HL-60 (cell line): Measurements from ENCODE around the gene SNTB2.

ENCODE experiments used
- GABPA ChIP-seq: IDR thresholded peaks from 2 replicates; pipeline ENCODE4 v1.6.1; 2012; ENCODE audit warnings: low read depth
- POLR2AphosphoS5 ChIP-seq: IDR thresholded peaks from 2 replicates; pipeline ENCODE4 v1.6.1; 2012; ENCODE audit warnings: low read depth
- SPI1 ChIP-seq: IDR thresholded peaks from 2 replicates; pipeline ENCODE4 v1.6.1; 2012; ENCODE audit warnings: low read depth, mild to moderate bottlenecking, borderline replicate concordance
- TF ChIP-seq, protein P1 (sequence below): IDR thresholded peaks from one replicate; pipeline ENCODE4 v1.5.1; 2011; ENCODE audit warnings: low read length, control low read depth, inconsistent platforms; ENCODE audit not compliant: insufficient read depth
- TF ChIP-seq, protein P2 (sequence below): IDR thresholded peaks from 2 replicates; pipeline ENCODE4 v1.6.1; 2012; ENCODE audit warnings: low read depth; ENCODE audit not compliant: insufficient replicate concordance

DNA sequence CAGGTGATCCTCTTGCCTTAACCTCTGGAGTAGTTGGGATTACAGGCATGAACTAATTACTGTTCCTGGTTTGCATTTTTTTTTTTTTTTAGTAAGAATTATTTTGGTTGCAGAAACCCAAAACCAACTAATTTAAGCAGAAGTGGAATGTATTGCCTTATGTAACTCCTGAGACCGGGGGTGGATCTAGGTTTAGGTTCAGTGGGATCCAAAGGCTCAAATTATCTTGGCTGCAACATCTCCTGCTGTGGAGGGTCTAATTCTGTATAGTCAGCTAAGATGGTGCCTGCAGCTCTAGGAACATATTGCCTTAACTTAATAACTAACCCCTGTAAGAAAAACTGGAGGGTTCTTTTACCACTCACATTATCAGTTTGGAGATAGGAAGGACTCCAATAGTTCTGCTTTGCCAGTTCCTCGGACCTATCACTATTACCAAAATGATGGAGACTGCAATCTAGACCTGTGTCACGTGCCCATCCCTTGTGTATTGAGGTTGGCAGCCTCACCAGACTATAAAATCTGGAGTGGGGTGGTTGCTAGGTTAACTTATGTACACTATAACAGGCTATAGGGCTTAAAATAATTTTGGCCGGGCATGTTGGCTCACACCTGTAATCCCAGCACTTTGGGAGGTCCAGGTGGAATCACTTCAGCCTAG is 8.5 kb downstream of the SNTB2 start:
- TF ChIP-seq, protein P1, sequence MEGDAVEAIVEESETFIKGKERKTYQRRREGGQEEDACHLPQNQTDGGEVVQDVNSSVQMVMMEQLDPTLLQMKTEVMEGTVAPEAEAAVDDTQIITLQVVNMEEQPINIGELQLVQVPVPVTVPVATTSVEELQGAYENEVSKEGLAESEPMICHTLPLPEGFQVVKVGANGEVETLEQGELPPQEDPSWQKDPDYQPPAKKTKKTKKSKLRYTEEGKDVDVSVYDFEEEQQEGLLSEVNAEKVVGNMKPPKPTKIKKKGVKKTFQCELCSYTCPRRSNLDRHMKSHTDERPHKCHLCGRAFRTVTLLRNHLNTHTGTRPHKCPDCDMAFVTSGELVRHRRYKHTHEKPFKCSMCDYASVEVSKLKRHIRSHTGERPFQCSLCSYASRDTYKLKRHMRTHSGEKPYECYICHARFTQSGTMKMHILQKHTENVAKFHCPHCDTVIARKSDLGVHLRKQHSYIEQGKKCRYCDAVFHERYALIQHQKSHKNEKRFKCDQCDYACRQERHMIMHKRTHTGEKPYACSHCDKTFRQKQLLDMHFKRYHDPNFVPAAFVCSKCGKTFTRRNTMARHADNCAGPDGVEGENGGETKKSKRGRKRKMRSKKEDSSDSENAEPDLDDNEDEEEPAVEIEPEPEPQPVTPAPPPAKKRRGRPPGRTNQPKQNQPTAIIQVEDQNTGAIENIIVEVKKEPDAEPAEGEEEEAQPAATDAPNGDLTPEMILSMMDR = no peak
- TF ChIP-seq POLR2AphosphoS5 (no peak), GABPA (no peak), SPI1 (no peak)
- TF ChIP-seq, protein P2, sequence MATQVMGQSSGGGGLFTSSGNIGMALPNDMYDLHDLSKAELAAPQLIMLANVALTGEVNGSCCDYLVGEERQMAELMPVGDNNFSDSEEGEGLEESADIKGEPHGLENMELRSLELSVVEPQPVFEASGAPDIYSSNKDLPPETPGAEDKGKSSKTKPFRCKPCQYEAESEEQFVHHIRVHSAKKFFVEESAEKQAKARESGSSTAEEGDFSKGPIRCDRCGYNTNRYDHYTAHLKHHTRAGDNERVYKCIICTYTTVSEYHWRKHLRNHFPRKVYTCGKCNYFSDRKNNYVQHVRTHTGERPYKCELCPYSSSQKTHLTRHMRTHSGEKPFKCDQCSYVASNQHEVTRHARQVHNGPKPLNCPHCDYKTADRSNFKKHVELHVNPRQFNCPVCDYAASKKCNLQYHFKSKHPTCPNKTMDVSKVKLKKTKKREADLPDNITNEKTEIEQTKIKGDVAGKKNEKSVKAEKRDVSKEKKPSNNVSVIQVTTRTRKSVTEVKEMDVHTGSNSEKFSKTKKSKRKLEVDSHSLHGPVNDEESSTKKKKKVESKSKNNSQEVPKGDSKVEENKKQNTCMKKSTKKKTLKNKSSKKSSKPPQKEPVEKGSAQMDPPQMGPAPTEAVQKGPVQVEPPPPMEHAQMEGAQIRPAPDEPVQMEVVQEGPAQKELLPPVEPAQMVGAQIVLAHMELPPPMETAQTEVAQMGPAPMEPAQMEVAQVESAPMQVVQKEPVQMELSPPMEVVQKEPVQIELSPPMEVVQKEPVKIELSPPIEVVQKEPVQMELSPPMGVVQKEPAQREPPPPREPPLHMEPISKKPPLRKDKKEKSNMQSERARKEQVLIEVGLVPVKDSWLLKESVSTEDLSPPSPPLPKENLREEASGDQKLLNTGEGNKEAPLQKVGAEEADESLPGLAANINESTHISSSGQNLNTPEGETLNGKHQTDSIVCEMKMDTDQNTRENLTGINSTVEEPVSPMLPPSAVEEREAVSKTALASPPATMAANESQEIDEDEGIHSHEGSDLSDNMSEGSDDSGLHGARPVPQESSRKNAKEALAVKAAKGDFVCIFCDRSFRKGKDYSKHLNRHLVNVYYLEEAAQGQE = no peak
